NCI-H226 (cell line): ENCODE measurements around the gene MSL3.

ENCODE experiments used
- DNase-seq: peaks from one replicate; pipeline ENCODE4 v3.0.0-alpha.2; 2015

MSL3 gene, protein sequence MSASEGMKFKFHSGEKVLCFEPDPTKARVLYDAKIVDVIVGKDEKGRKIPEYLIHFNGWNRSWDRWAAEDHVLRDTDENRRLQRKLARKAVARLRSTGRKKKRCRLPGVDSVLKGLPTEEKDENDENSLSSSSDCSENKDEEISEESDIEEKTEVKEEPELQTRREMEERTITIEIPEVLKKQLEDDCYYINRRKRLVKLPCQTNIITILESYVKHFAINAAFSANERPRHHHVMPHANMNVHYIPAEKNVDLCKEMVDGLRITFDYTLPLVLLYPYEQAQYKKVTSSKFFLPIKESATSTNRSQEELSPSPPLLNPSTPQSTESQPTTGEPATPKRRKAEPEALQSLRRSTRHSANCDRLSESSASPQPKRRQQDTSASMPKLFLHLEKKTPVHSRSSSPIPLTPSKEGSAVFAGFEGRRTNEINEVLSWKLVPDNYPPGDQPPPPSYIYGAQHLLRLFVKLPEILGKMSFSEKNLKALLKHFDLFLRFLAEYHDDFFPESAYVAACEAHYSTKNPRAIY

DNA sequence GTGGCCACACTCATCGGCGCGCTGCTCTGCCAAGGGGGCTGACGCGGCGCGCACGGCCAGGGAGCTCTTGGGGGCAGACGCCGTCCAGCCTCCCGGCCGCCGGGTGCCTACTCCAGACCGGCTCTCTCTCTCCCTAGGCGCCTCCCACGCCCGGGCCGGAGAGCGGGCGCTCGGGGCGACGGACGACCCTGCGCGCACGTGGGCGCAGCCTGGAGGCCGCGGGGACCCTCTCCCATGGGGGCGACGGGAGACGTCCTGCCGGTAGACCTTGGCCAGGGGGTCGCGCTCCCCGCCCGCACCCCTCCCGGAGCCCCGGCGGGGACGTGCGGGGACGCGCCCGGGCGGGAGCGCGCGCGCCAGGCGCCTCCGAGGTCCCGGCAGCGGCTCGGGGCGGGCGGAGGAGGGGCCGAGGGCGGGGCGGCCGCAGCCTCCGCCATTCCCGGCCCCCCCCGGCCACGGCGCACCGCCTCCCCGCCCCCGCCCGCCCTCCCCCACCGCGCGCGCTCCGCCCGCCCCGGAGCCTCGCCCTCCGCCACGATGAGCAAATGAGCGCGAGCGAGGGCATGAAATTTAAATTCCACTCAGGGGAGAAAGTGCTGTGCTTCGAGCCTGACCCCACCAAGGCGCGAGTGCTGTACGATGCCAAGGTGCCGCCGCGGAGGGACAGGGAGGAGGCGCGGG is at the start of gene MSL3:
MSL3 (plus strand) TSS at position 519 of the 681 bp plus-strand sequence; CDS start at position 546, 27 bp downstream.
- peak; percentile 42 for DNase-seq

DNA sequence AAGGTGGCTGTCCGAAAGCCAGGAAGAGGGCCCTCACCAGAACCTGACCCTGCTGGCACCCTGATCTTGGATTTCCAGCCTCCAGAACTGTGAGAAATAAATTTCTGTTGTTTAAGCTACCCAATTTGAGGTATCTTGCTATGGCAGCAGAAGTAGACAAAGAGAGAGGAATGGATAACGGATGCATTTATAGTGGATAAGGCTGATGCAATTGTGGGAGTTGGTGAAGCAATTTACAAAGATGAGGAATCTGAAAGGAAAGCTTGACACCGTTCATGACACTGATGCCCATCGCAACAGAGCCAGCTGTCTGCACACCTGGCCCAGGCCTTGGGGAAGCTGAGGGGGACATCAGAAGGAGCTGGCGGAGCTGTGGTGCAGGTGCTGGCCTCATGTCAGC is 35.7 kb upstream of the MSL3 start:
- no peak for DNase-seq

DNA sequence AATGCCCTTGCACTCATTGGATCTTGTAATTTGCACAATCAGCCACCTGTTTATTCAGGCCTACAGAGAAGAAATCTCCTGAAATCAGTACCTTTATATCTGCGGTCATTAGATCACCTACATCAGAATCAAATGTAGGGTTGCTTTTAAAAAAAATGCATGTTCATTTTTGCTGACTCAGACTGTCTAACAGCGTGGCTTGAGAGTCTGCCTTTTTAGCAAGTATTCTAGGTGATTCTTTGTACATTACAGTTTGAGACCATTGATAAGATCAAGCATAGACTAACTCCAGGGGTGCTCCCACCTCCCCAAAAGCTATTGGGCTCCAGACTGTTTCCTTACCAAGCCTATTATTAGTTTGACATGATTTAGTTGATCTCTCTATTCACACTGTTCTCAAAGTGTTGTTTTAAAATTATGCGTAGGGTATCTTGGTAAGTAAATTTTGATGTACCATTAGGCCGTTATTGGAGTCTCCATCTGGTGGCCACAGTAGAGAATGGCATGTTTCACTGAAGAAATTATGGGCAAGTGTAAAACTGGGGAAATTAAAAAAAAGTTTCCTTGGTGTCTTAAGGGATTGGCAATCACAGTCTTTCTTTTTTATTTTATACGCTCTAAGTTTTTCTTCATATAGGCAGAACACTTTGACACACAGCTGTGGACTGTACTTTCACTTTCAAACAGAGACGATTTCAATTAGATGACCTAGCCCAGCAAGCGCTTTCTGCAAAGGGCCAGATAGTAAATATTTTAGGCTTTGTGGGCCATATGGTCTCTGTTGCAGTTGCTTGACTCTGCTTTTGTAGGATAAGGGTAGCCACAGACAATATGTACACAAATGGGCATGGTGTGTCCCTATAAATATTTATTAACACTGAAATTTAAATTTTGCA is 33.7 kb upstream of the MSL3 start:
- DNase-seq, result no peak

DNA sequence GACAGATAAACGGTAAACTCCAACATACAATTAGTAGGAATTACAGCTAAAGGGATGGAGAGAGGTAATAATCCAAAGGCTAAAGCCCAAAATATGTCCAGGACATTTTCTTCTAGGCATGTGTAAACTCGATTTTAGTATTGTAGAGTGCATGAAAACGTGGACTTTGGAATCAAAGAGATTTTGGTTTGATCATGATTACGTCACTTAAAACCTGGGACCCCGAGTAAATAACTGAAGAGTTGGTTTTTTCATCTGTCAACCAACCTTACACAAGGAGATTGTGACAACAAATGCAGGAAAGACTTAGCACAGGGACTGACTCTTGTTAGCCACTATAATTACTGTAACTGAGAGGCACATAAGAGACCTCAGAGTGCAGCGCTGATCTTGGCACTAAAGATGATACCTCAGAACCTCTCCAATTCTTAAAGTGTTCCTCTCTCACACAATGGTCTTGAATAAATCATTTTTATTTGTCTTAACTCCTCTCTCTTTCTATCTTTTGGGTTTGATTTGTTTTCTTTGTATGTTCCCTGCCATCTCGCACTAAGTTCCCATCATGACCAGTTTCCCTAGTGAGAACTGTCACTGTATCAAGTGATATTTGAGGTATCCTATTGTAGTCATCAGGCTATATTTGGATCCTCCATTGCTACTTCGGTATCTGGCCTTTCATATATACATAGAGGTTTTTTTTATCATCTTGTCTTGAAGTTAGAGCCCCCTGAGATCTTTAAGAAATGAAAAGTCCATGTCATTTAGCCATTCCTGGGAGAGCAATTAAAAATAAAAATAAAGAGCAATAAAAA is 32.2 kb upstream of the MSL3 start:
- DNase-seq, result no peak

DNA sequence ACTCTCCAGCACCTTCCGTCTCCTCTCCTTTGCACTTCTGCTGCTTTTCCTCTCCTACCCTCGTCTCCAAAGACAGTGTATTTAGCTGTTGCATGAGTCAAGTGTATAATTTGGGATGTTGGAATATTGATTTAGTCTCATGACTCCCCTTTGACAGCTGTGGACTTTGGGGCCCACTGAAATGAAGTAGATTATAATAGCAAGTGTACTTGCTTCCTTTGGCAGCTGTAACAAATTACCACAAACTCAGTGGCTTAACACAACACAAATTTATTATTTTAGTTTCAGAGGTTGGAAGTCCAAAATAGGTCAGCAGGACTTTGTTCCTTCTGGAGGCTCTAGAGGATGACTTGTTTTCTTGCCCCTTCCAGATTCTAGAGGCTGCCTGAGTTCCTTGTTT is 29.5 kb upstream of the MSL3 start:
- no peak for DNase-seq

DNA sequence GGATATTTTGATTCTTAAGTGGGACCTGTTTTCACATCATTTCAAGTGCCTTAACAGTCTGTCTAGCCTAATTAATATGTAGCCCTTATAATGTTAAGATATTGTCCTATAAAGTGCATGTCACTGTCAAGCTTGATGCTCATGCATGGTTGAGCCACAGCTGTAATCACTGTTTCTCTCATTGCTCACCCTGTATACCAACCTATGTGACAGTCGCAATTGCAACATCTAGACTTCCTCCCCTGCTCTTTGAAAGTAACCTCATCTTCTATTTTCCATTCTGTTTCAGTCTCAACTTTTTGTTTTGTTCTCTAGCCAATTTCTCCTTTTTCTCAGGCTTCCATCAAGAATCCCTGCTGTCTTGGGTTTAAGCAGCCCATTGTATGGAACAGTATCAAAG is 24.4 kb upstream of the MSL3 start:
- DNase-seq, result no peak

DNA sequence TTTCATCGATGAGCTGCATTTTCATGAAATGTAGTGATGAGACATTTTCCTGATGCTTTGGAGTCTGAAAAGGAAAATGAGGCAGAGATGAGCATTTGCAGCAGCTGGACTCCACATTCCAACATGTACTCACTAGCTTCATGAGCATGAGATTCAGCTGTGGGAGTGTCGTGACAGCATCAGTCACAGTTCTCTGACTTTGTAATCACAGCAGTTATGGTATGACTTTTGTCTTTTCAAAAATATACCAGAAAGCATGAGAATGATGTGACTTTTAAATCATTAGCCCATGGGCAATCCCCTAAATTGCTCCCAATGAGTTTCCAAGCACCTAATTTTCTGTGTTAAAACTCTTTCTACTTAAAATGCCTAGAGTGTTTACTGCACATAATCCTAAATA is 18.3 kb upstream of the MSL3 start:
- no peak for DNase-seq

DNA sequence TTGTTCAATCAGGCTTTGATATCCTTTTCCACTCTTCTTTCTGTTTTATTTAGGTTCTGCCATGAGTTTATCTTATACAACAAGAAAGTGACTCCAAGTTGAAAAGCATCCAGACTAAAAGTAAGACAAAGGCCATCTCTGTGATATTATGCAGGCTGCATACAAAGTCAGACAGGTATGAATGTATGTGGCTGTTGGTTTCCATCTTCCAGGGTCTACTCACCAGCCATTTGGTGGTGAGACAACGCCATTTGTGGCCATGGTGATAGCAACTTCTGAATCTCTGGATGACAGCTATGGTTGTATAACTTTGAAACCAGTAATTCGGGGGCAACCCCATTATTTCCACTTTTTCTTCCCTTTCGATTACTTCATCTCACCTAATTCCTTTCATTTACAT is 17.2 kb upstream of the MSL3 start:
- DNase-seq, result no peak

DNA sequence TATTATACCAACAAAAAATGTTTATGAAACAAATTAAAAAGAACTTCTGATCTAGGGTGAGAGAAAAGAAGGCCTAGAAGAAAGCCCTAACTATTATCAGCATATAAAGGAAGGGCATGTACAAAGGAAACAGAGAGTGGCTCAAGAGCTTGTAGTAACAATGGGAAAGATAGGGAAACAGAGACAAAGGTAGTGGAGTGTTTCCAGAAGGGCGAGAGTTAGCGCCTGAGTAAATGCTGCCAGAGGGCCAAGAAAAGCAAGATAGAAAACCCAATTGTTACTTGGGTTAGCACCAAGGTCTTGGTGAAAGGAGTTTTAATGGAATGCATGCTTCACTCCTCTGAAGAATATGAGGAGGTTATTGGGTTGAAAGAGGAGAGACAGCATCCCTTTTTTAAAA is 16.5 kb upstream of the MSL3 start:
- no peak for DNase-seq

DNA sequence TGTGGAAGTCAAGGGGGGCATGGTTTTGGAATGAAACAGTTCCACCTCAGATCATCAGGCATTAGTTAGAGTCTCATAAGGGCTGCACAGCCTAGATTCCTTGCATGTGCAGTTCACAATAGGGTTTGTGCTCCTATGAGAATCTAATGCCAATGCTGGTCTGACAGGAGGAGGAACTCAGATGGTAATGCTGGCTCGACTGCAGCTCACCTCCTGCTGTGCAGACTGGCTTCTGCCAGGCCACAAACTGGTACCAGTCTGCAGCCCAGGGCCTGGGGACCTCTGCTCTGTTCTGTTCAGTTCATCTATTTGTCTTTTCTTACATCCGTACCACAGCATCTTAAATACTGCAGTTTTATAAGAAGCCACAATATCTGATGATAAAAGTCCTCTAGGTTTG is 12.2 kb upstream of the MSL3 start:
- no peak for DNase-seq

DNA sequence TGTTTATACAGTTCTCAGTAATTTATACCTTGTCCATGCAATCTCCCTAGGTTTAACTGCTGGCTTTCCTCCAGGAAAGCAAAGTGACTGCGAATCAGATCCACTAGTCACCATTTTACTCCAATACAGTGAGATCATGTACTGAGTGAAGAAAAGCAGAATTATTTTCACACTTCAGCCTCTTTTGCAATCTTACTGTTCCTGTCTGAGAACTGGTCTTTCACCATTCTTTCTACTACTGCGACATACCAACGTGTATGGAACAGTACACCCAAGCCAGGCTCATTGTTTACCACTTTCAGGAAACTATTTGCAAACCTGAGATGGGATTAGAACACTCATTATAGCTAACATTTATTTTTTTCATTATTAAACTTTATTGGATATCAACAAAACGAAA is 8.0 kb upstream of the MSL3 start:
- no peak for DNase-seq

DNA sequence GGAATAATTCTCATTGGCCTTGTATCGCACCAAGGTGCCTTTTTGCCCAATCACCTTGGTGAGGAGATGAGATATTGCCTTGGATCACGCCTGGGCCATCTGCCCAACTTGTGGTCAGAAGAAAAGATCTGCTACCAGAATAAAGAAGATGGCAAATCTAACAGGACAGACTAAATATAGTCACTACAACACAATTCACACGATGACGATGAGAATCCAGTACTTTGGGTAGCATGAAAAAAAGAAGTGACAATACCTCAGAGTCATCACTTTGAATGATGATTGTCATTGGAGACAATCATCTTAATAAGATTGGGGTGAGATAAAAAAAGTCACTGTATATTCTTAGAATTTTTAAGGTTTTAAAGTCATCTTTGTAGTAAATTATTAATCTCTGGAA is 7.3 kb upstream of the MSL3 start:
- DNase-seq, result no peak

DNA sequence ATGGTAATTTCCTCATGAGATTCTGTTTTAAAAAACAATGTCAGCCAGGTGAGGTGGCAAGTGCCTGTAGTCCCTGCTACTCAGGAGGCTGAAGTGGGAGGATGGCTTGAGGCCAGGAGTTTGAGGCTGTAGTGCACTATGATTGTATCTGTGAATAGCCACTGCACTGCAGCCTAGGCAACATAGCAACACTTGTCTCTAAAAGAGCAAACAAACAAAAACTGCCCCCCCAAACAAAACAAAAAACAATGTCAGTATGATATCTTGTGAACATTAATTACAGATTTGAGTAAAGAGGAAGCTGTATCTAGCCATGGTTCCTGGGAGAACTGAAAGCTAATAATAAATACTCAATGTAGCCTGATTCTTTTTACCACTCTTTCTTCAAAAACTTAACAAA is 6.8 kb upstream of the MSL3 start:
- DNase-seq, result no peak

DNA sequence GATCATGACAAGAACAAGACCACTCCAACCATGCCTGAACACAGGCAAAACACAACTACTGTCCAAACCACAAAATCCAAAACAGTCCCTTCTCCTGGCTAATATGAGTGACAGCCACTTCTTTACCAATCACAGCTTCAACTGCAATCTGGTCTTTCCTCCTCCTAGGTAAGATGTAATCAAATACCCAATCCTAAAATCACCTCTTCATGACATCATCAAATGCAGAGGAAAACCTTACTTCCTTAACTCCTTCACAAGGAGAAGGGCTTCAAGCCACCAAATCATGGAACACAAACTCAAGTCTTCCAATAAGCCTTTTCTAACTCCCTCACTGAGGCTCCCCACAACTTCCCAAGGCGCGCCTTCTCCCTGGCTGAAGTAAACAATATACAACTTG is 4.4 kb upstream of the MSL3 start:
- no peak for DNase-seq

DNA sequence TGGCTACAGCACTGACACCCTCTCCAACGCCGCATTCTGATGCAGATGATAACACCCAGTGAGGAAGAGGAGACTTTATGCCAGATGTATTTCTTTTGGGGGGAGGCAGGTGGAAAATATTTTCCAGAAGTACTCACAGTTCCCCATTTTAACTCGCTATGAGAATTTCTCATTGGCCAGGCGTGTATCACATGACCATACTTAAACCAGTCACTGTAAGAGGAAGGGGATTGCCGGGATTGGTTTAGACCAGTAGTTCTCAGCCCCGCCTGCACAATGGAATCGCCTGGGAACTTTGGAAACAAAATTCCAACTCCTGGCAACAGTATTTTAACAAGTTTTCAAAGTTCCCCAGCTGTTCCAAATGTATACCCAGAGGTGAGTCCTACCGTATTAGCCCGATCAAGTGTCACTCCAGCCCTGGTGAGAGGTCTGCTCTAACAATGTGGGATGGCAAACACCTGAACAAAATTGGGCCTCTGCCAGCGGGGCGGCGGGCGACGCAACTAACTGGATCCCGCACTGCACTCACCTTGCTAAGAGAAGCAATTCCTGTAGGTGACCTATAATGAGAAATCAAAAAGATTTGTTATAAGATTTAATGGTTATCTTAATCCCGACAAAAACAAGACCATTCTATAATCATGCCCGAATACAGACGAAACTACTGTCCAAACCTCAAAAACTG is 2.9 kb upstream of the MSL3 start:
- no peak for DNase-seq

DNA sequence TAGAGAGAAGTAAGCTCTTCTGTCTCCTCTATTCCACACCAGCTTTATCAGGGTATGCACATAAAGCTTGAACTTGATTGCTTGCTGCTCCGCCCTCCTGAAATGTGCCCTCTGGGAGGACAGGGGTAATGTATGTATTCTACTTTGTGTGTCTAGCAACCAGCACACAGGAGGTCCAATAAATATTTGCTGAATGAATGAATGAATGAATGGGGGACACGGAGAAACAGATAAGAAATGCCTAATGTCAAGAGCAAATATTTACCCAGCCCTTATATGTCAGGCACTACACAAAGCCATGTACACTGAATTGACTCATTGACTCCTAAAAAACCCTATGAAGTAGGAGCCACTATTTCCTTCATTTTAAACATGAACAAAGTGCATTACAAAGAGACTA is 2.3 kb upstream of the MSL3 start:
- no peak for DNase-seq

DNA sequence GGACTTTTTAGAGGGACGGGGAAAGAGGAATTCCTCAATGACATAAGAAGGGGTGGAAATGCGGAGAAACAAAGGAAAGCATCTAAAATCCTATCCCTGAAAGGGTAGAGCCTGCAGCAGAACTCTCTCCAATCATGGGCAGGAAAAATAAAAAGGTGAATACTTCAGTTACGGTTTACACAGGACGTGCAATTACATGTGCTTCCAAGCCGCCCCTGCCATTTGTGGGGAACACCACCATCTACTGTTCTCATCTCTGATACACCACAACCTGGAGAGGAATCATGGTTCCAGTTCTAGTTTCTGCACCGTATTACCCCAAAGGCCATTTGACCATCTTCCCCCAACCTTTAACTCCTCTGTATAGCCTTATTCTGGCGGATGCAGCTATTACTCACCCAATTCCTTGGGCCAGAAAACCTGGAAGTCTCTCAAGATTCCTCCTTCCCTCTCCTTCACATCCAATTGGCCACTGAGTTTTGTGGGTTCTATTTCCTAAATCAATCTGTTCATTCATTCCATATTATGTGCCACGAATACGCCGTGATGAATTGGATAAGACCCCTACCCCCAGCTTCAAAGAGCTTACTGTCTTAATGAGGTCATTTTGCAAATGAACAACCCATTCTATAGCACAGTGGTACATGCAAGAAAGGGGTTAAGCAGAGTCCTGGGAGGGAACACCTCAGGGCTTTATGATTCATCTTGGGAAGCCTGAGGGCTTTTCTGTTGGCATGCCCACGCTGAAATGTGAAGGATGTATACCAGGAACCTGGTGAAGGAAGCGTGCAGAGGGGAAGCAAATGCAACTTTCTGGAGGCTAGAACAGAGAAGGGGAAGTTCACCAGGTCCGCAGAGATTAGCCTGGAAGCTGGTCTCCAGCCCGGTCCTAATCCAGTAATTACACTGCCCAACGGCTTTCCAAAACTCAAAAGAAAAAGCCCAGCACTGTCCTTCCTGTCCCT is 1.4 kb upstream of the MSL3 start:
- DNase-seq, result peak; percentile 67

DNA sequence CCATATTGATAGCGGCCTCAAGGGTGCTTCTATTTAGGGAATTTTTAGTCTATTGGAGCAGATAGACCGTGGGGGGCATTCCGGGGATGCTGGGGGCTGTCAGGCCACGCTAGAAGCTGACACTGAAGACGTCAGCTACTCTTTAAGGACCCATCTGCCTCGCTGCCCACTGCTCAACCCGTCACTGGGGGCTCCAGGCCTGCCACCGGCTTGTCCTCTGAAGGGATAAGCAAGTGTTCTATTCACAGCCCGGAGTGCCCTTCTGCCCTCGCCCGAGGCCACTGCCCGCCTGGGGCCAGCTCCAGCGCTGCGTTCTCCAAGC is 679 bp upstream of the MSL3 start:
- DNase-seq, result no peak

DNA sequence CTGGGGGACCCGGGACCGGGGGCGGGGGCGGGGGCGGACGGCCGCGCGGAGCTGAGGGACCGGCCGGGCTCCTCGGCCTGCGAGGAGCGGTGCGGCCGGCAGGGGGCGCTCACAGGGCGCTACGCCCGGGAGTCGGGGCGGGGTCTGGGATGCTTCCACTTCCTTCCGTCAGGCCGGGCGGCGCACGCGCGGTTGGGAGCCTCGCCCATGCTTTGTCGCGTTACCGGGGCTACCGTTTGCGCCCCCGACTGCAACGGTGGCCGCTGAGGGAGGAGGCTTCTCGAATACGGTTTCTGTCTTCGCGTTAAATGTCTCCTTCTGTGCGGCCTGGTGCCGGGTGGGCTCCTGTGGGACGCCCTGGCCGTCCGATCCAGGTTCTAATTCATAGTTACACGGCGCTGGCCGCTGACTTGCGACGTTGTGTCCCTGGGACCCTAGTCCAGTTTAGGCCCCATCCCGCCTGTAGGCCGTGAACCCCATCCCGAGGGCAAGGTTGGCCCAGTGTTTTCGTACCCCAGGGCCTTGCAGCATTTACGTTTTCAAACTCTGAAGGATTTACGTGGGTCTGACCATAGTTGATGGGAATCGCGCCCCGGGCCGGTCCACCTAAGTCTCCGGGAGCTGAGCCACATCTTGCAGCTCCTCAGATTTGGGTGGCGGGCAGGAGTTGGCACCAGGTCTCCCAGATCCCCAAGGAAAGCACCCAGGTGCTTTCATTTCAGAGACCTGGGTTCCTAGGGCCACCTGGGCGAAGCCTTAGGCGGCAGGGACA is 549 bp downstream of the MSL3 start:
- peak; percentile 60 for DNase-seq

DNA sequence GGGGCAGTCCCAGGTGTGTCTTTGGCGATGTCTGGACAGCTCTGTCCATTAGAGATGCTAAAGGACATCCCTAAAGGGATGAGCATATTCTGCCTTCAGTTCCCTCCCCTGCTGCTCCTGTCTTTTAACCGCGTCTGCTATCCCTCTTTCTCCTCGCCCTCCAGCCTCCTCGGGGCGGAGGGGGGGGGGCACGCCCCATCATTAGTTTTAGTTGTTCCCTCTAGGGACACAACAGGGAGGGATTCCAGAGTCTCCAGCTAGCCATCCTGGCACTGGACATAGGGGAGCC is 1.1 kb downstream of the MSL3 start:
- DNase-seq, result no peak
